Ishikawa (cell line): ENCODE results near the gene MMP11.

Source experiments
- CEBPB ChIP-seq: IDR thresholded peaks from 2 replicates; pipeline ENCODE4 v1.6.1; 2012
- CREB1 ChIP-seq: IDR thresholded peaks from 2 replicates; pipeline ENCODE4 v1.6.1; 2012; ENCODE audit warnings: low read depth
- EGR1 ChIP-seq: IDR thresholded peaks from 2 replicates; pipeline ENCODE4 v1.6.1; 2012
- EP300 ChIP-seq: IDR thresholded peaks from 2 replicates; pipeline ENCODE4 v1.6.1; 2012; ENCODE audit warnings: borderline replicate concordance
- FOXM1 ChIP-seq: IDR thresholded peaks from 2 replicates; pipeline ENCODE4 v1.6.1; 2012; ENCODE audit warnings: low read depth, borderline replicate concordance
- MAX ChIP-seq: IDR thresholded peaks from 2 replicates; pipeline ENCODE4 v1.6.1; 2012
- NFIC ChIP-seq: IDR thresholded peaks from 2 replicates; pipeline ENCODE4 v1.6.1; 2012
- RAD21 ChIP-seq: IDR thresholded peaks from 2 replicates; pipeline ENCODE4 v1.6.1; 2012; ENCODE audit warnings: low read depth
- TAF1 ChIP-seq: IDR thresholded peaks from 2 replicates; pipeline ENCODE4 v1.6.1; 2012; ENCODE audit warnings: low read depth, mild to moderate bottlenecking
- USF1 ChIP-seq: IDR thresholded peaks from 2 replicates; pipeline ENCODE4 v1.6.1; 2012
- YY1 ChIP-seq: IDR thresholded peaks from 2 replicates; pipeline ENCODE4 v1.6.1; 2012; ENCODE audit warnings: low read depth
- ZBTB7A ChIP-seq: IDR thresholded peaks from 2 replicates; pipeline ENCODE4 v1.6.1; 2012; ENCODE audit warnings: low read depth

- no peak for TF ChIP-seq RAD21
- TF ChIP-seq CEBPB = no peak
- TF ChIP-seq EP300 = no peak
- TF ChIP-seq YY1 = no peak
- no peak for TF ChIP-seq FOXM1
- no peak for TF ChIP-seq MAX
- no peak for TF ChIP-seq EGR1
- TF ChIP-seq TAF1 = no peak
- TF ChIP-seq USF1 = no peak
- no peak for TF ChIP-seq NFIC
- no peak for TF ChIP-seq CREB1
- no peak for TF ChIP-seq ZBTB7A
Measured at GRCh38 chr22:23782252-23782651, 9.6 kb downstream of the MMP11 start.
